GM19240 (cell line): Measurements from ENCODE around the gene ASB2.

Experiments
- DNase-seq: peaks from one replicate; pipeline ENCODE4 v3.0.0; 2011; ENCODE audit warnings: low spot score; ENCODE audit not compliant: insufficient read length

ASB2 gene

DNA sequence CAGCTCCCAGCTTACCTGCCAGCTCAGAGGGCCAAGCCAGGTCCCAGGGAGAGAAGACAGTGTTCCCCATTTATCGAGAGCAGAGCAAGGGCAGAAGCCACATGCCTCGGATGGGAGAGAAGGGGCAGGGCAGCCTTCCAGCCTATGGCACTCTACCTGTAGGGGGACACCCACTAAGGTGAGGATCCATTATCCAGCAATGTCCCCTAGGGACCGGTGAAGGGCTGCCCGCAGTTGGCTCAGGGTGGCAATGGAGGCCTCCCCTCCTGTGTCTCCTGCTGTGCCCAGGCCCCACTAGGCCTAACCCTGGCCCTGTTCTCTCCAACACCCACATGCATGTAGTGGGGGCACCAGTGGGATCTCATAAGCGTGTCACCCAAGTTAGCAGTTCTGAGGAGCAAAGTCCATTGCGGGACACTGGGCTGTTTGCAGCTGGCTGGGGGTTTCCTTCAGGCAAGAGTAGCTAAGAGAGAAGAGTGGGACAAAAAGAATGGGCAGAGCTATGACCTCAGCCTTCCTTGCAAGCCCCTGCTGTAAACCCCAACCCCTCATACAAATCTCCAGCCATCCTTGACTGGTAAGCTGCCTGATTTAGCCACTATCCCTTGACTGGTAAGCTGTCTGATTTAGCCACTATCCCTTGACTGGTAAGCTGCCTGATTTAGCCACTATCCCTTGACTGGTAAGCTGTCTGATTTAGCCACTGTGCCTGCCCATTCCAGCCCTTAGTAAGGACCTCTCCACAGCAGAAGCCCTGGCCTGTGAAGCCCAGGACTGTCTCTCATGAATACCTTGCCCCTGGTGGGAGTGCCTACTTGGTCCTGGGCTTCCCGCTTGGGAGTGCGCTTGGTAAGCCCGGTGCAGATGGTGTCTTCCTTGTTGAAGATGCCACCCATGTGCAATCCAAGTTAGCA lies 5.2 kb upstream of the ASB2 start:
- no peak for DNase-seq

- no peak for DNase-seq
Measured at GRCh38 chr14:93980456-93981201, 4.3 kb upstream of the ASB2 start.

- no peak for DNase-seq
Measured at GRCh38 chr14:93978735-93979134, 2.4 kb upstream of the ASB2 start.

- no peak for DNase-seq
Measured at GRCh38 chr14:93977790-93978581, 1.6 kb upstream of the ASB2 start.

GRCh38 chr14:93977171-93977570 lies 801 bp upstream of the ASB2 start:
- no peak for DNase-seq

GRCh38 chr14:93975791-93976476 lies 436 bp downstream of the ASB2 start:
- DNase-seq: no peak

GRCh38 chr14:93974833-93975232 lies 1.5 kb downstream of the ASB2 start:
- DNase-seq: no peak

- no peak for DNase-seq
Measured at GRCh38 chr14:93974299-93974698, 2.1 kb downstream of the ASB2 start.

- DNase-seq: no peak
Measured at GRCh38 chr14:93973607-93974006, 2.8 kb downstream of the ASB2 start.

DNA sequence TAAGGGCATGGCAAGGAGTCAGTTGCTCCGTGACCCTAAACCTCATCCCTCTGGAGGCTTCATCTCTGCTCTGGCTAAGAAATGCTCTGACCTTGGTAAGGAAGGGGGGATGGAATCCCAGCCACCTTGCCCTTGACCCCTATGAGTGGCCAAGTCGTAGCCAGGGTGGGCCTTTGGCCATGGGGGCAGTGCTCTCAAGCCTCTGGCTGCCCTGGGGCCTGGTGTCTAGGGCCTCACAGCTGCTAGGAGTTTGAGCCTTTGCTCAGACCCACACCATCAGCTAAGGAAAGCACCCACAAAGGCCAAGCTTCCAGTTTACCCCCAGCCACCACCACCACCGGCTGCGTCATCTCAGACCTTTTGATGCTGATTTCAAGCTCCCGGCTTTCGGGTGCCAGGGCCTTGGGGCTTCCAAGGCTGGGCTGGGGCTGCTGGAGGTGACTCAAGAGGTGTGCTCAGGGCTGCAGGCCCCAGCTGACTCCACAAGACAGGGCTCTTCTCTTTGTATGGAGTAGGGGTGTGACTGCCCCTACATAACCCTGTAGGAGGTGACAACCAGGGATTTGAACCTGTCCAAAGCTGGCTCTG lies 3.7 kb downstream of the ASB2 start:
- no peak for DNase-seq

GRCh38 chr14:93971635-93972027 lies 4.7 kb downstream of the ASB2 start:
- DNase-seq: no peak

DNA sequence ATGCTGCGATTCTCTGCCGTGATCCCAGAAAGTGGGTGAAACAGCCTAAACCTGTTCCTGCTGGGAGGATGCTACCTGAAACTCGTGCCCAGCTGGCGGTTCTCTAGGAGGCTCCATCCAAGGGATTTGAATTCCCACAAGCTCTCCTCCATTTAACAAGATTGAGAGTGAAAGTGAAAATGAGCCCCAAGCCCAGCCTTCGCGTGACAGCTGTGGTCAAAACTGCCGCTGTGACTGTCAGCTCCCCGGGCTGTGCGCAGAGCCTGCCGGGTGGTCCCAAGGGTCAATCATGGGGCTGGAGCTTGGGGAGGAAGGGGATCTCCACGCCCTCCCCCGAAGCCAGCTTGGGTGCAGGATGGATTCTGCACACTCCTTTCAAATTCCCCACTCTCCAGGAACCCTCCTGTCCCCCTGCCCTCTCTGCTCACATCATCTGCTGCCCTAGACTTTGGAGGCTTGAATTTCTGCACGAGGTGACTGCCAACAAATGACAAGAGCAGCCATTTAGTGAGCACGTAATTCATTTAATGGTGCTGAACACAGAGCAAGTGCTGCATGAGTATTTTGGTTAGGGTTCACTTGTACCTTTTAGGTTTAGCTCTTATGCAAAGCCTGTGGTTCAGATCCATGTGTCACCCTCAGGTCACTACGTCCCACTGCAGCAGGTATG lies 5.3 kb downstream of the ASB2 start:
- no peak for DNase-seq

DNA sequence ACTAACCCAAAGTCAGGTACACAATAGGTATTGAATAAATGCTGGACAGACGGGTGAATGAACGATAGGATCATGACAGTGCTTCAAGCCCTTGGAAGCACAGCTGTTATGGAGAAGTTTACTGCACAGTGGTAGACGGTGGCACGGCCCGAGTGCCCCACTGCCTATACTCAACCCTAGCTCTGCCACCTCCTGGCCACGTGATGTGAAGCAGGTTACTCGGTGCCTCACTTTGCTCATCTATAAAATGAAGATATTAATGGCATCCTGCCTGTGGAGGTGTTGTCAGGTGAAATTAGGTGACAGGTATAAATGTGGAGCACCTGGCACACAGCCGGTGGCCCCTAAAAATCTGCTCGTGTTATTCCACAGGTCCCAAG lies 5.8 kb downstream of the ASB2 start:
- no peak for DNase-seq

- DNase-seq: no peak
Measured at GRCh38 chr14:93969082-93969828, 7.1 kb downstream of the ASB2 start.

DNA sequence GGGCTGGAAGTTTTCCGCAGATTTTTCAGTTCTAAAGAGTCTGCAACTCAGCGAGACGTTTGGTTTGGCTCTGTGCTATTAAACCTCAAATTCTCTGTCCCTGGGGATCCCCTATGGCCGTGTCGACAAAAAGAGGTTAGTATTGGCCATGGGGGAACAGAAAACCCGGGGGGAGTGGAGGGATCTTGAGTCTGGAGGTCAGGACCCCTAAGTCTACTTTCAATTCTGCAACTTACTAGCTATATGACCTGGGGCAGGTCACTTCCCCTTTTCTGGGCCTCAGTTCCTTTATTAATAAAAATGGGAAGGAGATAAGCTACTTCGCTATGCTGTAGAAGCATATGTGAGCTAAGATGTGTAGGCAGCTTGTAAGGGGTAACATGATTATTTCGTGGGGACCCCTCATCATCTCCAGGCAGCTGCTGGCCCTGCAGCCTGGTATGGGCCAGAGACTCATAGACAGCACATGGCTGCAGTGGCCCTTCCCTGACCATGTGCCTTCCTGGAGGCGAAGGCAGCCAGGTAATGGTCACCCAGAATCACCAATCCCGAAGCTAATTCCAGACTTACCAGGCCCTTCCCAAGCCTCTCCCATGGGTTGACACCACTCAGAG lies 8.6 kb downstream of the ASB2 start:
- DNase-seq: no peak

- DNase-seq: no peak
Measured at GRCh38 chr14:93965946-93966474, 10.4 kb downstream of the ASB2 start.

DNA sequence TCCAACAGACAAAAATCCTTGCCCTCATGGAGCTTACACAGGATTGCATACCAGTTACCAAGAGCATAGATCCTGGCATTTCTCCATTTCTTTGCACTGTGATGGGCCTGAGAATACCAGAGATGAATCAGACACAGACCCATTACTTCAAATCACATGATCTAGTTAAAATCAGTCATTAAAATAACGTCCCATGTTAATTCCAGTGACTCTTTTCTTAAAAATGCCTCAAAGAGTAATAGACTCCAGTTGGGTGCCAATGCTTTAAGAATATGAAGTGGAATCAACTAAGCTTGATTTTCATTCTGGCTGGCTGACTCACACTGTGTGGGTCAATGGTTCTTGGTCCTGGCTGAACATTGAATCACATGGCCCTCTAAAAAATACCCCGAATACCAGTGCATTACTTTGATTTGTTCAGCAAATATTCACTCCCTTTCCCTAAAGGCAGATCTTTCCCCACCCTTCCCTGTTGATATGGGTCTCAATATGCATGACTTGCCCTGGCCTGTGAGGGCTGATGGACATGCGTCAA lies 11.0 kb downstream of the ASB2 start:
- no peak for DNase-seq

GRCh38 chr14:93964820-93965286 lies 11.5 kb downstream of the ASB2 start:
- no peak for DNase-seq

- DNase-seq: no peak
Measured at GRCh38 chr14:93964281-93964680, 12.1 kb downstream of the ASB2 start.
